Neural cell (in vitro differentiated cells): ENCODE data around the gene IGFL2. TPM values are rescaled to one million over a fixed set of nuclear protein-coding genes. Genes with fewer than 3 reads are reported as not detected.

Experiments
- H2AFZ ChIP-seq: fragments of 200-600, 300-800 bp; sonication (generic), shearing (Covaris generic); 2 replicates; pipeline ENCODE4 v1.6.0; 2014; ENCODE audit warnings: low read depth, mild to moderate bottlenecking, antibody characterized with exemption, low read length, moderate library complexity
- H3F3A ChIP-seq: fragments of 200-600 bp; shearing (Covaris generic); 2 replicates; pipeline ENCODE4 v1.6.1; 2016; ENCODE audit warnings: mild to moderate bottlenecking, moderate library complexity, mixed read lengths, antibody characterized with exemption, low read length; ENCODE audit not compliant: insufficient read depth, poor library complexity, severe bottlenecking
- H3K27ac ChIP-seq: fragments of 200-600, 300-800 bp; sonication (generic), shearing (Covaris generic); 2 replicates; pipeline ENCODE4 v1.5.1; 2014; ENCODE audit warnings: mild to moderate bottlenecking, low read length, moderate library complexity
- H3K27me3 ChIP-seq: fragments of 300-800, 200-600 bp; sonication (generic), shearing (Covaris generic); 2 replicates; pipeline ENCODE4 v1.6.0; 2014; ENCODE audit warnings: mild to moderate bottlenecking, low read depth, low read length, moderate library complexity; ENCODE audit not compliant: insufficient read depth
- H3K36me3 ChIP-seq: fragments of 300-800, 200-600 bp; sonication (generic), shearing (Covaris generic); 2 replicates; pipeline ENCODE4 v1.5.1; 2014; ENCODE audit warnings: mild to moderate bottlenecking, antibody characterized with exemption, low read length, moderate library complexity; ENCODE audit not compliant: insufficient read depth
- H3K4me2 ChIP-seq: fragments of 300-800, 200-600 bp; sonication (generic), shearing (Covaris generic); 2 replicates; pipeline ENCODE4 v1.6.0; 2014; ENCODE audit warnings: mild to moderate bottlenecking, low read length
- H3K4me3 ChIP-seq: fragments of 300-800, 200-600 bp; sonication (generic), shearing (Covaris generic); 2 replicates; pipeline ENCODE4 v1.5.1; 2014; ENCODE audit warnings: mild to moderate bottlenecking, low read length, moderate library complexity
- H3K79me2 ChIP-seq: fragments of 200-600 bp; shearing (Covaris generic); replicated peaks from 2 replicates; pipeline ENCODE4 v1.6.0; 2014; ENCODE audit warnings: mild to moderate bottlenecking, low read length, moderate library complexity; ENCODE audit not compliant: insufficient read depth
- H3K9ac ChIP-seq: fragments of 300-800, 200-600 bp; sonication (generic), shearing (Covaris generic); 2 replicates; pipeline ENCODE4 v1.6.1; 2016; ENCODE audit warnings: mild to moderate bottlenecking, low read length, mixed read lengths
- H3K9me2 ChIP-seq: fragments of 200-600 bp; shearing (Covaris generic); 2 replicates; pipeline ENCODE4 v1.6.1; 2016; ENCODE audit warnings: mild to moderate bottlenecking, low read length, mixed read lengths; ENCODE audit not compliant: insufficient read depth
- H3K9me3 ChIP-seq: fragments of 200-600, 300-800 bp; sonication (generic), shearing (Covaris generic); 2 replicates; pipeline ENCODE4 v1.6.1; 2016; ENCODE audit warnings: mild to moderate bottlenecking, mixed run types, low read length, moderate library complexity, mixed read lengths
- H4K20me1 ChIP-seq: fragments of 200-600 bp; shearing (Covaris generic); 2 replicates; pipeline ENCODE4 v1.6.1; 2016; ENCODE audit warnings: mild to moderate bottlenecking, mixed run types; ENCODE audit not compliant: insufficient read depth
- EP300 ChIP-seq: fragments of 450-650 bp; conservative IDR thresholded peaks from 2 replicates; pipeline ENCODE4 v1.6.1; 2014; ENCODE audit warnings: antibody characterized with exemption, mild to moderate bottlenecking, moderate library complexity; ENCODE audit not compliant: poor library complexity, severe bottlenecking
- EZH2 ChIP-seq: fragments of 200-600, 300-800 bp; shearing (Covaris generic), sonication (generic); IDR thresholded peaks from 2 replicates; pipeline ENCODE4 v1.6.1; 2014; ENCODE audit warnings: antibody characterized with exemption, low read length, borderline replicate concordance, mild to moderate bottlenecking; ENCODE audit not compliant: insufficient read depth, poor library complexity, severe bottlenecking
- MXI1 ChIP-seq: fragments of 450-650 bp; conservative IDR thresholded peaks from 2 replicates; pipeline ENCODE4 v1.6.1; 2014; ENCODE audit warnings: antibody characterized with exemption, mild to moderate bottlenecking; ENCODE audit not compliant: poor library complexity, severe bottlenecking
- POLR2AphosphoS5 ChIP-seq: IDR thresholded peaks from 2 replicates; pipeline ENCODE4 v1.6.1; 2012
- RAD21 ChIP-seq: fragments of 450-650 bp; conservative IDR thresholded peaks from 2 replicates; pipeline ENCODE4 v1.6.1; 2014; ENCODE audit warnings: antibody characterized with exemption, mild to moderate bottlenecking, moderate library complexity
- SMC3 ChIP-seq: fragments of 450-650 bp; conservative IDR thresholded peaks from 2 replicates; pipeline ENCODE4 v1.6.1; 2014; ENCODE audit warnings: antibody characterized with exemption, mild to moderate bottlenecking, moderate library complexity; ENCODE audit not compliant: poor library complexity
- TAF1 ChIP-seq: IDR thresholded peaks from 2 replicates; pipeline ENCODE4 v1.6.1; 2012; ENCODE audit warnings: low read depth
- polyA plus RNA-seq: library from polyadenylated mRNA; depleted of rRNA; stranded (reverse); fragments of >200 nt; gene quantifications from 2 replicates; pipeline ENCODE4 v1.2.3, GENCODE V29; 2014
- TF ChIP-seq, protein P1 (sequence below): fragments of 450-650 bp; IDR thresholded peaks from 2 replicates; pipeline ENCODE4 v1.5.1; 2014; ENCODE audit warnings: antibody characterized with exemption, mild to moderate bottlenecking, moderate library complexity; ENCODE audit not compliant: poor library complexity, severe bottlenecking
- TF ChIP-seq, protein P2 (sequence below): IDR thresholded peaks from 2 replicates; pipeline ENCODE4 v1.6.1; 2012; ENCODE audit warnings: borderline replicate concordance

Gene IGFL2
- polyA plus RNA-seq, 1 donor from 2014 or later = not detected

DNA sequence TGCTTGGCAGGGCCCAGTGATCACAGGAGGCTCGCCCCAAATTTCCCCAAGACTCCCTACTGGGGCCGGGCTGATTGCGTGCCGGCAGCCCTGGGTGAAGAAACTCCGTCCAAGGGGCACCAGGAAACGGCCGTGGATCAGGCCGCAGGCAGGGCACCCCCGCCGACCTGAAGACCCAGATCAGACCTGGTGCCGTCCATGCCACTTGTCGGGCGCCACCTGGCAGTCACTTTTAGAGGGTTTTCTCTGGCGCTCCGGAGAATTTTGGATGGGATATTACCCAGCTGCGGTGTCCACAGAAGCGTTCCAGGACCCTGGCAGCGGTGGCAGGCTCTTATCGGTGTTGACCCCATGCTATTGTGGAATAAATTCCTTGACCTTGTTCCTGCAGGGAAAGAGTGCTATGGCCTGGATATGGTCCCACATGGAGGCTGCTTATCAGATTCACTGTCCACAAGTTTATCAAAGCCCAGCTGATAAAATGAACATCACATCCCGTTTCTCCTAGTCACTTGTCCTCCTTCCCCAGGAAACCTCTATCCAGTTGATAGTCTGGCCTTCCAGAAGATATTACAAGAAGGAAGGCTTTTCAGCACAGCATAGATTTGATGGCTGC lies 38.2 kb downstream of the IGFL2 start:
- Histone ChIP-seq H3K27ac (no peak overlapping the region), H3K27me3 (no peaks in the 10 kb centered on the region), H3K4me2 (no peak overlapping the region), H3K36me3 (no peaks in the 10 kb centered on the region), H3K9ac (no peak overlapping the region), H3K4me3 (no peak overlapping the region), H4K20me1 (no peaks in the 10 kb centered on the region), H3F3A (no peaks in the 10 kb centered on the region), H3K79me2 (no peaks in the 10 kb centered on the region), H3K9me3 (no peaks in the 10 kb centered on the region), H2AFZ (no peak overlapping the region), H3K9me2 (no peaks in the 10 kb centered on the region)
- TF ChIP-seq, protein P1, sequence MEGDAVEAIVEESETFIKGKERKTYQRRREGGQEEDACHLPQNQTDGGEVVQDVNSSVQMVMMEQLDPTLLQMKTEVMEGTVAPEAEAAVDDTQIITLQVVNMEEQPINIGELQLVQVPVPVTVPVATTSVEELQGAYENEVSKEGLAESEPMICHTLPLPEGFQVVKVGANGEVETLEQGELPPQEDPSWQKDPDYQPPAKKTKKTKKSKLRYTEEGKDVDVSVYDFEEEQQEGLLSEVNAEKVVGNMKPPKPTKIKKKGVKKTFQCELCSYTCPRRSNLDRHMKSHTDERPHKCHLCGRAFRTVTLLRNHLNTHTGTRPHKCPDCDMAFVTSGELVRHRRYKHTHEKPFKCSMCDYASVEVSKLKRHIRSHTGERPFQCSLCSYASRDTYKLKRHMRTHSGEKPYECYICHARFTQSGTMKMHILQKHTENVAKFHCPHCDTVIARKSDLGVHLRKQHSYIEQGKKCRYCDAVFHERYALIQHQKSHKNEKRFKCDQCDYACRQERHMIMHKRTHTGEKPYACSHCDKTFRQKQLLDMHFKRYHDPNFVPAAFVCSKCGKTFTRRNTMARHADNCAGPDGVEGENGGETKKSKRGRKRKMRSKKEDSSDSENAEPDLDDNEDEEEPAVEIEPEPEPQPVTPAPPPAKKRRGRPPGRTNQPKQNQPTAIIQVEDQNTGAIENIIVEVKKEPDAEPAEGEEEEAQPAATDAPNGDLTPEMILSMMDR = no peak
- TF ChIP-seq POLR2AphosphoS5 (no peak), RAD21 (no peak), EP300 (no peak), TAF1 (no peak)

DNA sequence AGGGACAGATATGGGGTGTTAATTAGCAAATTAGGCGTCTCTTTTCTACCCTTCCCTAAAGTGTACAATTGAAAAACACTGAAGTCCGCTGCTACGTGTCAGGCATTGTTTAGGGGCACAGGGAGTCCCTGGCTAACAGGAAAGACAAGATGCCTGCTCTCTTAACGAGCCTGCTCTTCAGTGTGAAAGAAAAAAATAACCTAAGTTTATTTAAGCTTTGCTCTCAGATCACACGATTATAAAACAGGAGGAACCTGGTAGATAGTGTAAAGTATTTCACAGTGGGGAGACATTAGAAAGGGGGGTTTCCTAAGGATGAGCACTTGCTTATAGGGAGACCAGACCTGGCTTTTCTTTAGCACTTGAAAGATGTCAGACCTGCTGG lies 38.7 kb downstream of the IGFL2 start:
- TF ChIP-seq MXI1 (no peak), POLR2AphosphoS5 (no peak), EZH2 (no peak), SMC3 (no peak), RAD21 (no peak), TAF1 (no peak), EP300 (no peak)
- TF ChIP-seq, protein P2, sequence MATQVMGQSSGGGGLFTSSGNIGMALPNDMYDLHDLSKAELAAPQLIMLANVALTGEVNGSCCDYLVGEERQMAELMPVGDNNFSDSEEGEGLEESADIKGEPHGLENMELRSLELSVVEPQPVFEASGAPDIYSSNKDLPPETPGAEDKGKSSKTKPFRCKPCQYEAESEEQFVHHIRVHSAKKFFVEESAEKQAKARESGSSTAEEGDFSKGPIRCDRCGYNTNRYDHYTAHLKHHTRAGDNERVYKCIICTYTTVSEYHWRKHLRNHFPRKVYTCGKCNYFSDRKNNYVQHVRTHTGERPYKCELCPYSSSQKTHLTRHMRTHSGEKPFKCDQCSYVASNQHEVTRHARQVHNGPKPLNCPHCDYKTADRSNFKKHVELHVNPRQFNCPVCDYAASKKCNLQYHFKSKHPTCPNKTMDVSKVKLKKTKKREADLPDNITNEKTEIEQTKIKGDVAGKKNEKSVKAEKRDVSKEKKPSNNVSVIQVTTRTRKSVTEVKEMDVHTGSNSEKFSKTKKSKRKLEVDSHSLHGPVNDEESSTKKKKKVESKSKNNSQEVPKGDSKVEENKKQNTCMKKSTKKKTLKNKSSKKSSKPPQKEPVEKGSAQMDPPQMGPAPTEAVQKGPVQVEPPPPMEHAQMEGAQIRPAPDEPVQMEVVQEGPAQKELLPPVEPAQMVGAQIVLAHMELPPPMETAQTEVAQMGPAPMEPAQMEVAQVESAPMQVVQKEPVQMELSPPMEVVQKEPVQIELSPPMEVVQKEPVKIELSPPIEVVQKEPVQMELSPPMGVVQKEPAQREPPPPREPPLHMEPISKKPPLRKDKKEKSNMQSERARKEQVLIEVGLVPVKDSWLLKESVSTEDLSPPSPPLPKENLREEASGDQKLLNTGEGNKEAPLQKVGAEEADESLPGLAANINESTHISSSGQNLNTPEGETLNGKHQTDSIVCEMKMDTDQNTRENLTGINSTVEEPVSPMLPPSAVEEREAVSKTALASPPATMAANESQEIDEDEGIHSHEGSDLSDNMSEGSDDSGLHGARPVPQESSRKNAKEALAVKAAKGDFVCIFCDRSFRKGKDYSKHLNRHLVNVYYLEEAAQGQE = no peak
- TF ChIP-seq, protein P1 = no peak
- H3K36me3 ChIP-seq = no peaks in the 10 kb centered on the region
- no peaks in the 10 kb centered on the region for H3K9me2 ChIP-seq
- H3K27me3 ChIP-seq = no peaks in the 10 kb centered on the region
- H4K20me1 ChIP-seq = no peaks in the 10 kb centered on the region
- no peak overlapping the region for H3K27ac ChIP-seq
- H3K4me3 ChIP-seq = no peak overlapping the region
- no peak overlapping the region for H3K9ac ChIP-seq
- H2AFZ ChIP-seq = no peak overlapping the region
- no peaks in the 10 kb centered on the region for H3K79me2 ChIP-seq
- H3K9me3 ChIP-seq = no peaks in the 10 kb centered on the region
- no peak overlapping the region for H3K4me2 ChIP-seq
- H3F3A ChIP-seq = no peaks in the 10 kb centered on the region
